H9 (cell line): ENCODE measurements around the gene BTG4. TPM values are rescaled to one million over a fixed set of nuclear protein-coding genes. Genes with fewer than 3 reads are reported as not detected.

ENCODE experiments used
- DNase-seq: peaks from one replicate; pipeline ENCODE4 v3.0.0-alpha.2; 2017
- H2AFZ ChIP-seq: one replicate; pipeline ENCODE4 v1.6.1; 2013; ENCODE audit warnings: mild to moderate bottlenecking, low read length, control low read depth, moderate library complexity
- H2AK5ac ChIP-seq: 2 replicates; pipeline ENCODE4 v1.6.1; 2013; ENCODE audit warnings: low read length, control low read depth, mixed read lengths; ENCODE audit not compliant: insufficient read length
- H2BK120ac ChIP-seq: one replicate; pipeline ENCODE4 v1.6.1; 2013; ENCODE audit warnings: low read depth, mild to moderate bottlenecking, low read length, control low read depth, inconsistent platforms; ENCODE audit not compliant: poor library complexity, severe bottlenecking
- H2BK12ac ChIP-seq: 2 replicates; pipeline ENCODE4 v1.6.1; 2013; ENCODE audit warnings: low read length, control low read depth, mixed read lengths, low read depth; ENCODE audit not compliant: insufficient read length
- H2BK15ac ChIP-seq: 2 replicates; pipeline ENCODE4 v1.6.1; 2013; ENCODE audit warnings: low read depth, low read length, control low read depth
- H2BK20ac ChIP-seq: one replicate; pipeline ENCODE4 v1.6.1; 2013; ENCODE audit warnings: low read depth, mild to moderate bottlenecking, low read length, control low read depth, inconsistent platforms; ENCODE audit not compliant: poor library complexity, severe bottlenecking
- H2BK5ac ChIP-seq: 2 replicates; pipeline ENCODE4 v1.6.1; 2013; ENCODE audit warnings: low read length, control low read depth, mixed read lengths; ENCODE audit not compliant: insufficient read length
- H3K14ac ChIP-seq: 2 replicates; pipeline ENCODE4 v1.6.1; 2013; ENCODE audit warnings: low read length, control low read depth; ENCODE audit not compliant: insufficient read depth
- H3K18ac ChIP-seq: 2 replicates; pipeline ENCODE4 v1.6.1; 2013; ENCODE audit warnings: low read depth, mild to moderate bottlenecking, mixed read lengths, low read length, control low read depth; ENCODE audit not compliant: insufficient read length
- H3K23ac ChIP-seq: 2 replicates; pipeline ENCODE4 v1.6.1; 2013; ENCODE audit warnings: low read length, control low read depth, mixed read lengths, low read depth; ENCODE audit not compliant: insufficient read length
- H3K23me2 ChIP-seq: 2 replicates; pipeline ENCODE4 v1.6.1; 2013; ENCODE audit warnings: low read depth, mild to moderate bottlenecking, mixed read lengths, low read length, control low read depth; ENCODE audit not compliant: insufficient read length, poor library complexity, severe bottlenecking
- H3K27ac ChIP-seq: 2 replicates; pipeline ENCODE4 v1.5.1; 2013; ENCODE audit warnings: low read length, control low read depth, mixed read lengths, low read depth; ENCODE audit not compliant: insufficient read length
- H3K27me3 ChIP-seq: 2 replicates; pipeline ENCODE4 v1.6.1; 2013; ENCODE audit warnings: low read length, control low read depth, inconsistent platforms; ENCODE audit not compliant: insufficient read depth
- H3K4ac ChIP-seq: 2 replicates; pipeline ENCODE4 v1.6.1; 2013; ENCODE audit warnings: low read depth, mild to moderate bottlenecking, control low read depth, inconsistent platforms, low read length, moderate library complexity
- H3K4me1 ChIP-seq: 2 replicates; pipeline ENCODE4 v1.6.1; 2013; ENCODE audit warnings: low read length, control low read depth, inconsistent platforms; ENCODE audit not compliant: insufficient read depth
- H3K4me2 ChIP-seq: 2 replicates; pipeline ENCODE4 v1.6.1; 2013; ENCODE audit warnings: low read length, control low read depth, mixed read lengths; ENCODE audit not compliant: insufficient read length, insufficient read depth
- H3K56ac ChIP-seq: 2 replicates; pipeline ENCODE4 v1.6.1; 2013; ENCODE audit warnings: low read depth, mild to moderate bottlenecking, mixed read lengths, low read length, control low read depth; ENCODE audit not compliant: insufficient read length
- H3K79me1 ChIP-seq: 2 replicates; pipeline ENCODE4 v1.6.1; 2013; ENCODE audit warnings: low read depth, mild to moderate bottlenecking, moderate library complexity, low read length, control low read depth, inconsistent platforms; ENCODE audit not compliant: insufficient read depth, poor library complexity, severe bottlenecking
- H3K79me2 ChIP-seq: 2 replicates; pipeline ENCODE4 v1.6.1; 2013; ENCODE audit warnings: low read length, control low read depth, inconsistent platforms; ENCODE audit not compliant: insufficient read depth
- H3K9ac ChIP-seq: 2 replicates; pipeline ENCODE4 v1.6.1; 2013; ENCODE audit warnings: low read length, control low read depth, mixed read lengths; ENCODE audit not compliant: insufficient read length; ENCODE audit errors: extremely low read depth
- H3K9me3 ChIP-seq: one replicate; pipeline ENCODE4 v1.6.1; 2013; ENCODE audit warnings: low read depth, low read length, inconsistent platforms; ENCODE audit not compliant: control insufficient read depth
- H3T11ph ChIP-seq: one replicate; pipeline ENCODE4 v1.6.1; 2013; ENCODE audit warnings: mild to moderate bottlenecking, low read length, control low read depth, inconsistent platforms
- H4K20me1 ChIP-seq: one replicate; pipeline ENCODE4 v1.6.1; 2013; ENCODE audit not compliant: control insufficient read depth, insufficient read length, insufficient read depth
- H4K5ac ChIP-seq: 2 replicates; pipeline ENCODE4 v1.6.1; 2013; ENCODE audit warnings: low read depth, mild to moderate bottlenecking, mixed read lengths, low read length, control low read depth; ENCODE audit not compliant: insufficient read length
- H4K8ac ChIP-seq: replicated peaks from 2 replicates; pipeline ENCODE4 v1.6.1; 2013; ENCODE audit warnings: low read length, control low read depth, mixed read lengths, low read depth; ENCODE audit not compliant: insufficient read length
- H4K91ac ChIP-seq: 2 replicates; pipeline ENCODE4 v1.6.1; 2013; ENCODE audit warnings: low read depth, mild to moderate bottlenecking, moderate library complexity, mixed read lengths, low read length, control low read depth; ENCODE audit not compliant: insufficient read length
- H3K27ac Mint-ChIP-seq, 3 experiments: 2 replicates in 2 of 3; 3 replicates in 1 of 3; pipeline ENCODE4 v1.8.0; 2020 to 2021; ENCODE audit warnings: mixed read lengths in 3 of 3, mild to moderate bottlenecking in 1 of 3, moderate library complexity in 1 of 3
- H3K27me3 Mint-ChIP-seq: 2 replicates; pipeline ENCODE4 v1.8.0; 2021; ENCODE audit warnings: low read depth, mild to moderate bottlenecking, moderate library complexity, mixed read lengths
- H3K36me3 Mint-ChIP-seq, 3 experiments: 2 replicates in 2 of 3; 3 replicates in 1 of 3; pipeline ENCODE4 v1.8.0; 2020 to 2021; ENCODE audit warnings: low read depth in 3 of 3, mixed read lengths in 3 of 3; ENCODE audit not compliant: insufficient read depth in 1 of 3
- H3K4me1 Mint-ChIP-seq, 2 experiments: 2 replicates each; pipeline ENCODE4 v1.8.0; 2020; ENCODE audit warnings: mixed read lengths in 2 of 2
- H3K4me3 Mint-ChIP-seq, 2 experiments: 2 replicates in 1 of 2; 3 replicates in 1 of 2; pipeline ENCODE4 v1.8.0; 2020 to 2021; ENCODE audit warnings: mild to moderate bottlenecking in 2 of 2, mixed read lengths in 2 of 2, moderate library complexity in 1 of 2
- H3K9me3 Mint-ChIP-seq, 2 experiments: 2 replicates in 1 of 2; 3 replicates in 1 of 2; pipeline ENCODE4 v1.8.0; 2020; ENCODE audit warnings: mild to moderate bottlenecking in 2 of 2, mixed read lengths in 2 of 2, moderate library complexity in 1 of 2
- CTCF ChIP-seq: fragments of 200-600 bp; sonication (generic); conservative IDR thresholded peaks from 3 replicates; pipeline ENCODE4 v1.8.0; 2021; ENCODE audit warnings: antibody characterized with exemption, mild to moderate bottlenecking
- total RNA-seq: library from RNA; stranded (reverse); gene quantifications from 2 replicates; pipeline ENCODE4 v1.2.1, GENCODE V29; 2021

The BTG4 gene
- total RNA-seq, 1 experiment from 2014 or later: not detected

DNA sequence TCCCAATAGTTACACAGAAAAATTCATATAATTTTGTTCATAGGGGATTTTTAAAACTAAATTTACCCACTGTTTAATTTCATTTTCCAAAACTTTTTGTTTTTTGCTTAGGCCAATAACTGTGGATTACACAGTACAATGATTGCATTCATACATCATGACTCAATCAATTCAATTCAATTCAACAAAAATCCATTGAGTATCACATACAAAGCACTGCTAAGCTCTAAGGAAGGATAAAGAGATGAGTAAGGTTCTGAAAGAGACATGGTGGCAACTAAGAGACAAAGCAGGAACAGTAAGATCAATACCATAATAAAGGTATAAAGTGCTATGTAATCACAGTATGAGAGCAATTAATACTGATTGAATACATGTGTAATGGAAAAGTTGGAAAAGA lies 18.9 kb upstream of the BTG4 start:
- H3K18ac ChIP-seq: no peak overlapping the region
- H4K91ac ChIP-seq: no peak overlapping the region
- DNase-seq: no peak
- Mint-ChIP-seq H3K36me3 (no peaks in the 10 kb centered on the region), H3K4me1 (peaks cover 6% of the 10 kb centered on the region in 2 experiments; a peak in 3 of 4 replicates), H3K27ac (no peak overlapping the region), H3K9me3 (no peaks in the 10 kb centered on the region), H3K4me3 (no peak overlapping the region), H3K27me3 (peaks cover under 1% of the 10 kb centered on the region; the same call in 1 of the 2 replicates)
- H4K5ac ChIP-seq: no peak overlapping the region
- no peak overlapping the region for H3K4me2 ChIP-seq
- H3K23ac ChIP-seq: no peak overlapping the region
- H3K4me1 ChIP-seq: no peaks in the 10 kb centered on the region
- H4K8ac ChIP-seq: no peak overlapping the region
- H2BK120ac ChIP-seq: no peak overlapping the region
- no peak overlapping the region for H3K27ac ChIP-seq
- H2BK5ac ChIP-seq: no peak overlapping the region
- H3K4ac ChIP-seq: no peak overlapping the region
- no peak overlapping the region for H2BK20ac ChIP-seq
- no peak overlapping the region for H3K9ac ChIP-seq
- TF ChIP-seq CTCF: no peak
- H3K14ac ChIP-seq: no peak overlapping the region
- no peaks in the 10 kb centered on the region for H3K9me3 ChIP-seq
- no peaks in the 10 kb centered on the region for H3K27me3 ChIP-seq
- no peak overlapping the region for H3K56ac ChIP-seq
- no peak overlapping the region for H3T11ph ChIP-seq
- H3K23me2 ChIP-seq: no peaks in the 10 kb centered on the region
- H3K79me1 ChIP-seq: no peaks in the 10 kb centered on the region
- no peak overlapping the region for H2BK12ac ChIP-seq
- H2BK15ac ChIP-seq: no peak overlapping the region
- H4K20me1 ChIP-seq: no peaks in the 10 kb centered on the region
- no peak overlapping the region for H2AK5ac ChIP-seq
- no peaks in the 10 kb centered on the region for H3K79me2 ChIP-seq
- H2AFZ ChIP-seq: no peak overlapping the region
